D721Med (cell line): Measurements from ENCODE around the gene TOP3B.

Experiments used
- DNase-seq: peaks from one replicate; pipeline ENCODE4 v3.0.0; 2011; ENCODE audit warnings: low spot score; ENCODE audit not compliant: insufficient read length
- FAIRE-seq: peaks from 2 replicates; lab custom pipeline; 2011; peaks lifted over from hg19 to GRCh38; lab: Jason Lieb, UNC
- TF ChIP-seq, protein P1 (sequence below): IDR thresholded peaks from 2 replicates; pipeline ENCODE4 v1.5.1; 2012; ENCODE audit warnings: mild to moderate bottlenecking, control low read depth; ENCODE audit not compliant: insufficient read depth; ENCODE audit errors: missing control alignments

Gene TOP3B

GRCh38 chr22:22020425-22020852 is 37.9 kb upstream of the TOP3B start:
- DNase-seq, result no peak
- TF ChIP-seq, protein P1, sequence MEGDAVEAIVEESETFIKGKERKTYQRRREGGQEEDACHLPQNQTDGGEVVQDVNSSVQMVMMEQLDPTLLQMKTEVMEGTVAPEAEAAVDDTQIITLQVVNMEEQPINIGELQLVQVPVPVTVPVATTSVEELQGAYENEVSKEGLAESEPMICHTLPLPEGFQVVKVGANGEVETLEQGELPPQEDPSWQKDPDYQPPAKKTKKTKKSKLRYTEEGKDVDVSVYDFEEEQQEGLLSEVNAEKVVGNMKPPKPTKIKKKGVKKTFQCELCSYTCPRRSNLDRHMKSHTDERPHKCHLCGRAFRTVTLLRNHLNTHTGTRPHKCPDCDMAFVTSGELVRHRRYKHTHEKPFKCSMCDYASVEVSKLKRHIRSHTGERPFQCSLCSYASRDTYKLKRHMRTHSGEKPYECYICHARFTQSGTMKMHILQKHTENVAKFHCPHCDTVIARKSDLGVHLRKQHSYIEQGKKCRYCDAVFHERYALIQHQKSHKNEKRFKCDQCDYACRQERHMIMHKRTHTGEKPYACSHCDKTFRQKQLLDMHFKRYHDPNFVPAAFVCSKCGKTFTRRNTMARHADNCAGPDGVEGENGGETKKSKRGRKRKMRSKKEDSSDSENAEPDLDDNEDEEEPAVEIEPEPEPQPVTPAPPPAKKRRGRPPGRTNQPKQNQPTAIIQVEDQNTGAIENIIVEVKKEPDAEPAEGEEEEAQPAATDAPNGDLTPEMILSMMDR, result no peak
- FAIRE-seq, result no peak

- no peak for DNase-seq
- TF ChIP-seq, protein P1, result no peak
- no peak for FAIRE-seq
Measured at GRCh38 chr22:22019659-22020424, 37.3 kb upstream of the TOP3B start.

DNA sequence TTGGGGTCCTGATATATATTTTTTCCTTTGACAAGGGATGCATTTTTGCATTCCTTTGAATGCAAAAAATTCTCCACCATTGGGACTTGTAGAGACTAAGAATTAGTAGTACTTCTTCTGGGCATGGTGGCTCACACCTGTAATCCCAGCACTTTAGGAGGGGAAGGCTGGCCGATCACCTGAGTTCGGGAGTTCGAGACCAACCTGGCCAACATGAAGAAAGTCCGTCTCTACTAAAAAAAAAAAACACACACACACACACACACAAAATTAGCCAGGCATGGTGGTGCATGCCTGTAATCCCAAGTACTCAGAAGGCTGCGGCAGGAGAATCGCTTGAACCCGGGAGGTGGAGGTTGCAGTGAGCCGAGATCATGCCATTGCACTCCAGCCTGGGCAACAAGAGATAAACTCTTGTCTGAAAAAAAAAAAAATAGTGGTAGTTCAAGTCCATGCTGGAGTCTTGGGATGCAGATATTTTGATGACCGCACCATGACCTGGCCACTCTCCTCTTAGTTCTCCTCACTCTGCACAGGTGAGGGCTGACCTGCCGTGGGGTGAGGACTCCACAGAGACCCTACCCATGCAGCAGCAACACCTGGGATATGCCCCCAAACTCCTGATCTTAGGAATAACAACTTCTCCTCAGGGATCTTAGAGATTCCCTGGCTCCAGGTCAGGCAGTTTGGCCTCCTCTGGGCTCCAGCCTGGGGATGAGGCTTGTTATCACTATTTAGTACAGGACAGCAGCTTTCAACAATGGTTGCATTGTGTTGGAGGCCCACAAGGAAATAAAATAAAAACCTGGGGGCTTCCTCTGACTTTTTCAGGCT is 36.5 kb upstream of the TOP3B start:
- no peak for DNase-seq
- TF ChIP-seq, protein P1, result no peak
- no peak for FAIRE-seq

- TF ChIP-seq, protein P1, result no peak
- FAIRE-seq (no peak), DNase-seq (no peak)
Measured at GRCh38 chr22:22015631-22016030, 33.0 kb upstream of the TOP3B start.

DNA sequence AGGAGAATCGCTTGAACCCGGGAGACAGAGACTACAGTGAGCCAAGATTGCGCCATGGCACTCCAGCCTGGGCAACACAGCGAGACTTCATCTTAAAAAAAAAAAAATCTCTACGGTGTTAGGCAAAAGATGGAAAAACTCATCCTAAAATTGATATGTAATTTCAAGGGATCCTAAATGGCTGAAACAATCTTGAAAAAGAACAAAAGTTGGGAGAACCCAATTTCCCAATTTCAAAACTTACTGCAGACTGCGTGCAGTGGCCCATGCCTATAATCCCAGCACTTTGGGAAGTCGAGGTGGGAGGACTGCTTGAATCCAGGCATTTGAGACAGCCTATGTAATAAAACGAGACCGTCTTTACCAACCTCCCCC is 31.7 kb upstream of the TOP3B start:
- DNase-seq, result no peak
- no peak for FAIRE-seq
- TF ChIP-seq, protein P1, result no peak

DNA sequence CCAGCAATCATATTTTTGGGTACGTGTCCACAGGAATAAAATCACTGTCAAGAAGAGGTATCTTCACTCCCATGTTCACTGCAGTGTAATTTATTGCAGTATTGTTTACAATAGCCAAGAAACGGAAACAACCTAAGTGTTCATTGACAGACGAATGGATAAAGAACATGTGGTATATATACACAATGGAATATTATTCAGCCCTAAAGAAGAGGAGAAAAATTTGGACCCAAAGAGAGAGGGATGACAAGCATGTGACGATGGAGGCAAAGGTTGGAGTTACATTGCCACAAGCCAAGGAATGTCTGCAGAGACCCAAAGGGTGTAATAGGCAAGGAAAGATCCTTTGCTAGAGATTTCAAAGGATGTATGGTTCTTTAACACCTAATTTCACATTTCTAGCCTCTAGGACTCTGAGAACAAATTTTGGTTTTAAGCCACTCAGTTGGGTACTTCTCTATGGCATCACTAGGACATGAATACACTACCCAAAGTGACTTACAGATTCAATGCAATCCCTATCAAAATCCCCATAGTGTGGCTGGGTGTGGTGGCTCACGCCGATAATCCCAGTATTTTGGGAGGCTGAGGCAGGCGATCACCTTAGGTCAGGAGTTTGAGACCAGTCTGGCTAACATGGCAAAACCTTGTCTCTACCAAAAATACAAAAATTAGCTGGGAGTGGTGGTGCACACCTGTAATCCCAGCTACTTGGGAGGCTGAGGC is 31.1 kb upstream of the TOP3B start:
- no peak for DNase-seq
- TF ChIP-seq, protein P1, result no peak

More for the DNA sequence above, 31.1 kb upstream of the TOP3B start:
- FAIRE-seq, result no peak
